CD8-positive, alpha-beta memory T cell (primary cell): ENCODE data around the gene UAP1L1. TPM values are rescaled to one million over a fixed set of nuclear protein-coding genes. Genes with fewer than 3 reads are reported as not detected.

Source experiments
- CTCF ChIA-PET: fragments of 350-600 bp; sonication (Branson Sonifier 250); formaldehyde crosslinking; loops from one replicate; lab custom pipeline; 2021; ENCODE audit warnings: antibody characterized with exemption; lab: Charles Lee
- POLR2A ChIA-PET: fragments of 350-600 bp; sonication (Branson Sonifier 250); formaldehyde crosslinking; loops from one replicate; lab custom pipeline; 2021; ENCODE audit warnings: antibody characterized with exemption; lab: Charles Lee
- DNase-seq, 5 donors: peaks; one replicate each; pipeline versions ENCODE4 v3.0.0 to v3.0.0-alpha.2; 2020 to 2022; ENCODE audit warnings: mixed read lengths in 1 of 5
- H3K27ac ChIP-seq: one replicate; pipeline ENCODE4 v1.7.0; 2013; ENCODE audit warnings: low read depth, mild to moderate bottlenecking, low read length, moderate library complexity
- H3K27me3 ChIP-seq: 2 replicates; pipeline ENCODE4 v1.7.0; 2013; ENCODE audit warnings: low read length, mild to moderate bottlenecking; ENCODE audit not compliant: insufficient read depth, poor library complexity, severe bottlenecking
- H3K36me3 ChIP-seq: 2 replicates; pipeline ENCODE4 v1.7.0; 2013; ENCODE audit warnings: mild to moderate bottlenecking, low read length, moderate library complexity; ENCODE audit not compliant: insufficient read depth
- H3K4me1 ChIP-seq: 2 replicates; pipeline ENCODE4 v1.7.0; 2013; ENCODE audit warnings: mild to moderate bottlenecking, low read length, moderate library complexity; ENCODE audit not compliant: insufficient read depth
- H3K4me3 ChIP-seq: 2 replicates; pipeline ENCODE4 v1.7.0; 2013; ENCODE audit warnings: mild to moderate bottlenecking, low read length
- H3K9me3 ChIP-seq: 2 replicates; pipeline ENCODE4 v1.7.0; 2013; ENCODE audit warnings: mild to moderate bottlenecking, low read length
- H3K27ac Mint-ChIP-seq, 8 donors: one replicate each; pipeline ENCODE4 v1.8.0; 2020 to 2021; ENCODE audit warnings: mixed read lengths in 8 of 8, mild to moderate bottlenecking in 6 of 8, inconsistent platforms in 3 of 8, moderate library complexity in 3 of 8
- H3K27me3 Mint-ChIP-seq, 2 donors: one replicate each; pipeline ENCODE4 v1.8.0; 2020 to 2021; ENCODE audit warnings: mixed read lengths in 2 of 2, mild to moderate bottlenecking in 1 of 2, moderate library complexity in 1 of 2
- H3K36me3 Mint-ChIP-seq, 3 donors: one replicate each; pipeline ENCODE4 v1.8.0; 2020 to 2021; ENCODE audit warnings: mixed read lengths in 3 of 3, inconsistent platforms in 1 of 3, mild to moderate bottlenecking in 1 of 3
- H3K4me1 Mint-ChIP-seq, 3 donors: one replicate each; pipeline ENCODE4 v1.8.0; 2020 to 2021; ENCODE audit warnings: mixed read lengths in 3 of 3, inconsistent platforms in 1 of 3, mild to moderate bottlenecking in 1 of 3
- H3K4me3 Mint-ChIP-seq, 7 donors: one replicate each; pipeline ENCODE4 v1.8.0; 2020 to 2021; ENCODE audit warnings: mixed read lengths in 7 of 7, mild to moderate bottlenecking in 6 of 7, moderate library complexity in 4 of 7, inconsistent platforms in 2 of 7
- H3K9me3 Mint-ChIP-seq, 5 donors: one replicate each; pipeline ENCODE4 v1.8.0; 2020 to 2022; ENCODE audit warnings: mixed read lengths in 5 of 5, mild to moderate bottlenecking in 3 of 5, moderate library complexity in 2 of 5, inconsistent platforms in 1 of 5
- polyA plus RNA-seq: library from polyadenylated mRNA; unstranded; fragments of 300-500 nt; fragmentation: Illumina TruSeq; gene quantifications from one replicate; pipeline ENCODE4 v1.2.3, GENCODE V29; 2021
- total RNA-seq, 2 experiments: library from RNA; stranded (reverse); gene quantifications; one replicate each; pipeline ENCODE4 v1.2.3, GENCODE V29; 2021

The UAP1L1 gene
- total and polyA plus RNA-seq, 3 experiments from 2014 or later = 4.6 to 15.5 (median 15.3) TPM

GRCh38 chr9:137035937-137036336, 41.4 kb upstream of the UAP1L1 start:
- Mint-ChIP-seq H3K4me1 (peaks cover 27 to 38% (median 28%) of the 10 kb centered on the region in 3 donors), H3K9me3 (no peaks in the 10 kb centered on the region), H3K27me3 (no peaks in the 10 kb centered on the region), H3K4me3 (no peak overlapping the region), H3K36me3 (no peaks in the 10 kb centered on the region), H3K27ac (no peak overlapping the region)
- DNase-seq = no peak
- ChIA-PET POLR2A (interaction anchor here (0.7 to 1.3 kb wide), 4 partner anchors 11 to 229 kb away, joined by 3 to 6 read pairs (median 4); partner anchors contain the start of genes NPDC1 and RABL6), CTCF (interaction anchor here (0.6 to 8.9 kb wide), 50 partner anchors 8 to 309 kb away, joined by 3 to 159 read pairs (median 7); partner anchors contain the start of genes AJM1, C8G, CLIC3 and FBXW5)
- no peaks in the 10 kb centered on the region for H3K36me3 ChIP-seq
- H3K4me1 ChIP-seq = peaks cover 32% of the 10 kb centered on the region
- no peaks in the 10 kb centered on the region for H3K9me3 ChIP-seq
- H3K27me3 ChIP-seq = no peaks in the 10 kb centered on the region
- no peak overlapping the region for H3K4me3 ChIP-seq
- no peak overlapping the region for H3K27ac ChIP-seq

- ChIA-PET CTCF (interaction anchor here (0.7 to 8.9 kb wide), 8 partner anchors 10 to 249 kb away, joined by 3 to 159 read pairs (median 28); partner anchors contain the start of genes C8G, FBXW5, NPDC1 and TMEM141), POLR2A (no interaction called here)
Observed at GRCh38 chr9:137037035-137037434, 40.3 kb upstream of the UAP1L1 start.

GRCh38 chr9:137037483-137037882, 39.8 kb upstream of the UAP1L1 start:
- H3K36me3 Mint-ChIP-seq = no peaks in the 10 kb centered on the region
- Histone ChIP-seq H3K27me3 (no peaks in the 10 kb centered on the region), H3K4me1 (peaks cover 16% of the 10 kb centered on the region), H3K36me3 (no peaks in the 10 kb centered on the region), H3K27ac (no peak overlapping the region), H3K9me3 (no peaks in the 10 kb centered on the region), H3K4me3 (no peak overlapping the region)
- no peak for DNase-seq
- H3K9me3 Mint-ChIP-seq = no peaks in the 10 kb centered on the region
- no peak overlapping the region for H3K4me3 Mint-ChIP-seq
- H3K27me3 Mint-ChIP-seq = peaks cover 0 to 3% of the 10 kb centered on the region in 2 donors
- H3K27ac Mint-ChIP-seq = peak overlapping the region in 1 of 8 donors; percentile 39
- CTCF ChIA-PET = interaction anchor here (1.4 to 8.9 kb wide), 5 partner anchors 9 to 249 kb away, joined by 5 to 159 read pairs (median 48); partner anchors contain the start of genes ABCA2, C8G, FBXW5 and NPDC1
- POLR2A ChIA-PET = no interaction called here
- peaks cover 19 to 25% (median 20%) of the 10 kb centered on the region in 3 donors for H3K4me1 Mint-ChIP-seq

More at GRCh38 chr9:137037035-137037434, 40.3 kb upstream of the UAP1L1 start:
- Mint-ChIP-seq H3K9me3 (no peaks in the 10 kb centered on the region), H3K36me3 (no peaks in the 10 kb centered on the region), H3K27me3 (peaks cover 0 to 1% of the 10 kb centered on the region in 2 donors), H3K4me3 (no peak overlapping the region), H3K4me1 (peaks cover 23 to 29% (median 24%) of the 10 kb centered on the region in 3 donors), H3K27ac (no peak overlapping the region)
- Histone ChIP-seq H3K27ac (no peak overlapping the region), H3K4me3 (no peak overlapping the region), H3K4me1 (peaks cover 21% of the 10 kb centered on the region), H3K9me3 (no peaks in the 10 kb centered on the region), H3K36me3 (no peaks in the 10 kb centered on the region), H3K27me3 (no peaks in the 10 kb centered on the region)
- DNase-seq = no peak

- Mint-ChIP-seq H3K4me3 (no peak overlapping the region), H3K27ac (no peak overlapping the region), H3K36me3 (no peaks in the 10 kb centered on the region), H3K27me3 (peaks cover 0 to 4% of the 10 kb centered on the region in 2 donors), H3K4me1 (peaks cover 12 to 15% (median 14%) of the 10 kb centered on the region in 3 donors), H3K9me3 (no peaks in the 10 kb centered on the region)
- ChIA-PET POLR2A (no interaction called here), CTCF (interaction anchor here (1.4 to 8.9 kb wide), 2 partner anchors 10 to 92 kb away, joined by 5 to 159 read pairs; partner anchors contain the start of genes ABCA2, C8G and FBXW5)
- no peak overlapping the region for H3K4me3 ChIP-seq
- no peaks in the 10 kb centered on the region for H3K36me3 ChIP-seq
- no peaks in the 10 kb centered on the region for H3K9me3 ChIP-seq
- peaks cover 20% of the 10 kb centered on the region for H3K4me1 ChIP-seq
- peaks cover 5% of the 10 kb centered on the region for H3K27me3 ChIP-seq
- H3K27ac ChIP-seq = no peak overlapping the region
- DNase-seq = no peak
Observed at GRCh38 chr9:137038916-137039315, 38.4 kb upstream of the UAP1L1 start.

GRCh38 chr9:137039611-137040366, 37.5 kb upstream of the UAP1L1 start:
- DNase-seq = no peak
- Mint-ChIP-seq H3K27ac (no peak overlapping the region), H3K36me3 (no peaks in the 10 kb centered on the region), H3K27me3 (peaks cover 3 to 8% of the 10 kb centered on the region in 2 donors), H3K9me3 (no peaks in the 10 kb centered on the region), H3K4me1 (peaks cover 8 to 17% (median 14%) of the 10 kb centered on the region in 3 donors), H3K4me3 (no peak overlapping the region)
- no peak overlapping the region for H3K4me3 ChIP-seq
- ChIA-PET CTCF (interaction anchor here (0.8 to 1.8 kb wide), 2 partner anchors 28 to 93 kb away, joined by 3 to 6 read pairs; no protein-coding TSS in a partner anchor), POLR2A (no interaction called here)
- H3K27me3 ChIP-seq = peaks cover 7% of the 10 kb centered on the region
- no peak overlapping the region for H3K27ac ChIP-seq
- no peaks in the 10 kb centered on the region for H3K36me3 ChIP-seq
- H3K4me1 ChIP-seq = peaks cover 23% of the 10 kb centered on the region
- H3K9me3 ChIP-seq = no peaks in the 10 kb centered on the region

GRCh38 chr9:137040568-137040967, 36.7 kb upstream of the UAP1L1 start:
- Histone ChIP-seq H3K36me3 (no peaks in the 10 kb centered on the region), H3K27me3 (peaks cover 11% of the 10 kb centered on the region), H3K4me3 (no peak overlapping the region), H3K27ac (no peak overlapping the region), H3K4me1 (peaks cover 22% of the 10 kb centered on the region), H3K9me3 (no peaks in the 10 kb centered on the region)
- no peaks in the 10 kb centered on the region for H3K36me3 Mint-ChIP-seq
- ChIA-PET POLR2A (no interaction called here), CTCF (interaction anchor here (0.8 to 1.8 kb wide), 3 partner anchors 12 to 94 kb away, joined by 3 to 6 read pairs (median 3); no protein-coding TSS in a partner anchor)
- peaks cover 6 to 18% (median 13%) of the 10 kb centered on the region in 3 donors for H3K4me1 Mint-ChIP-seq
- H3K27ac Mint-ChIP-seq = no peak overlapping the region
- no peak for DNase-seq
- no peaks in the 10 kb centered on the region for H3K9me3 Mint-ChIP-seq
- peaks cover 6 to 10% of the 10 kb centered on the region in 2 donors for H3K27me3 Mint-ChIP-seq
- H3K4me3 Mint-ChIP-seq = no peak overlapping the region

- Mint-ChIP-seq H3K4me1 (peaks cover 6 to 18% (median 13%) of the 10 kb centered on the region in 3 donors), H3K9me3 (no peaks in the 10 kb centered on the region), H3K4me3 (no peak overlapping the region), H3K36me3 (no peaks in the 10 kb centered on the region), H3K27me3 (peaks cover 6 to 10% of the 10 kb centered on the region in 2 donors), H3K27ac (no peak overlapping the region)
- Histone ChIP-seq H3K36me3 (no peaks in the 10 kb centered on the region), H3K4me1 (peaks cover 23% of the 10 kb centered on the region), H3K4me3 (no peak overlapping the region), H3K27ac (no peak overlapping the region), H3K27me3 (peaks cover 11% of the 10 kb centered on the region), H3K9me3 (no peaks in the 10 kb centered on the region)
- DNase-seq = no peak
- CTCF ChIA-PET = interaction anchor here (1.0 to 1.8 kb wide), 2 partner anchors 12 to 94 kb away, joined by 3 to 6 read pairs; no protein-coding TSS in a partner anchor
- POLR2A ChIA-PET = no interaction called here
Observed at GRCh38 chr9:137041124-137041523, 36.2 kb upstream of the UAP1L1 start.
